GM12878 (cell line): ENCODE data around the gene ROBO1.

Experiments used
- BCL11A ChIP-seq: IDR thresholded peaks from 2 replicates; pipeline ENCODE4 v1.6.1; 2011; ENCODE audit warnings: low read depth, low read length
- GABPA ChIP-seq: IDR thresholded peaks from 2 replicates; pipeline ENCODE4 v1.6.1; 2014; ENCODE audit warnings: antibody characterized with exemption, low read depth, mild to moderate bottlenecking, inconsistent platforms
- NFXL1 ChIP-seq: fragments of 450-650 bp; IDR thresholded peaks from 2 replicates; pipeline ENCODE4 v1.6.1; 2017; ENCODE audit warnings: antibody characterized with exemption, mild to moderate bottlenecking, borderline replicate concordance
- SUZ12 ChIP-seq: fragments of 200-600 bp; sonication (generic); IDR thresholded peaks from one replicate; pipeline ENCODE4 v1.6.1; 2018; ENCODE audit warnings: antibody characterized with exemption, mild to moderate bottlenecking; ENCODE audit not compliant: unreplicated experiment
- TF ChIP-seq, protein P1 (sequence below): IDR thresholded peaks from 2 replicates; pipeline ENCODE4 v1.6.1; 2012; ENCODE audit warnings: low read length, inconsistent platforms
- TF ChIP-seq, protein P2 (sequence below), 3 experiments: IDR thresholded peaks in 2 of 3; conservative IDR thresholded peaks in 1 of 3; 2 replicates each; pipeline ENCODE4 v1.5.1; 2011; ENCODE audit warnings: low read depth in 3 of 3, low read length in 3 of 3, mild to moderate bottlenecking in 3 of 3, control low read depth in 2 of 3, moderate library complexity in 2 of 3, inconsistent platforms in 1 of 3, mixed read lengths in 1 of 3; ENCODE audit not compliant: control insufficient read depth in 2 of 3, insufficient read depth in 1 of 3; ENCODE audit errors: extremely low read depth in 1 of 3

DNA sequence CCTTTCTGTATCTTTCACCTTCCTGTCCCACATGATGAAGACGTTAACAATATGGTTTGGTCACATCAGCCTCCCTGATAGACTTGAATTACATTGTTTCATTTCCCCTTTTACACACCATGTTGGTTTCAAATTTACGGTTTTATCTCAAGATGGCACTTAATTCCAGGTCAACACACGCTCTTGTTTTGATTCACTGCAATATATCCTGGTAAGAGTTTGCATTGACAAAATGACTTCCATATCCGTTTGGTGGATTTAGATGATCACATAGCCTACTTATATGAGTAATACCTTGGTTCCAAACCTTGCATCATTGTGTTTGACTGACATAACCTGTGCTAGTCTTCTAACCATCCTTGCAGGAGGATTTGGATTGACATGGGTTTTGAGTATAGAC is 499.4 kb downstream of the ROBO1 start:
- TF ChIP-seq NFXL1 (no peak), BCL11A (peak; percentile 78; the same call in 1 of the 2 replicates), GABPA (0 out of 2 replicates have a peak, but pooled peaks have one; percentile 26), SUZ12 (no peak)
- TF ChIP-seq, protein P1, sequence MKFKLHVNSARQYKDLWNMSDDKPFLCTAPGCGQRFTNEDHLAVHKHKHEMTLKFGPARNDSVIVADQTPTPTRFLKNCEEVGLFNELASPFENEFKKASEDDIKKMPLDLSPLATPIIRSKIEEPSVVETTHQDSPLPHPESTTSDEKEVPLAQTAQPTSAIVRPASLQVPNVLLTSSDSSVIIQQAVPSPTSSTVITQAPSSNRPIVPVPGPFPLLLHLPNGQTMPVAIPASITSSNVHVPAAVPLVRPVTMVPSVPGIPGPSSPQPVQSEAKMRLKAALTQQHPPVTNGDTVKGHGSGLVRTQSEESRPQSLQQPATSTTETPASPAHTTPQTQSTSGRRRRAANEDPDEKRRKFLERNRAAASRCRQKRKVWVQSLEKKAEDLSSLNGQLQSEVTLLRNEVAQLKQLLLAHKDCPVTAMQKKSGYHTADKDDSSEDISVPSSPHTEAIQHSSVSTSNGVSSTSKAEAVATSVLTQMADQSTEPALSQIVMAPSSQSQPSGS: peak; percentile 64; the same call in 1 of the 2 replicates
- TF ChIP-seq, protein P2, sequence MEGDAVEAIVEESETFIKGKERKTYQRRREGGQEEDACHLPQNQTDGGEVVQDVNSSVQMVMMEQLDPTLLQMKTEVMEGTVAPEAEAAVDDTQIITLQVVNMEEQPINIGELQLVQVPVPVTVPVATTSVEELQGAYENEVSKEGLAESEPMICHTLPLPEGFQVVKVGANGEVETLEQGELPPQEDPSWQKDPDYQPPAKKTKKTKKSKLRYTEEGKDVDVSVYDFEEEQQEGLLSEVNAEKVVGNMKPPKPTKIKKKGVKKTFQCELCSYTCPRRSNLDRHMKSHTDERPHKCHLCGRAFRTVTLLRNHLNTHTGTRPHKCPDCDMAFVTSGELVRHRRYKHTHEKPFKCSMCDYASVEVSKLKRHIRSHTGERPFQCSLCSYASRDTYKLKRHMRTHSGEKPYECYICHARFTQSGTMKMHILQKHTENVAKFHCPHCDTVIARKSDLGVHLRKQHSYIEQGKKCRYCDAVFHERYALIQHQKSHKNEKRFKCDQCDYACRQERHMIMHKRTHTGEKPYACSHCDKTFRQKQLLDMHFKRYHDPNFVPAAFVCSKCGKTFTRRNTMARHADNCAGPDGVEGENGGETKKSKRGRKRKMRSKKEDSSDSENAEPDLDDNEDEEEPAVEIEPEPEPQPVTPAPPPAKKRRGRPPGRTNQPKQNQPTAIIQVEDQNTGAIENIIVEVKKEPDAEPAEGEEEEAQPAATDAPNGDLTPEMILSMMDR (IDR thresholded peaks at IDR 0.05 in 2 of 3, conservative IDR thresholded peaks at IDR 0.05 in 1 of 3; ENCODE audit: control insufficient read depth in 2 of 3, extremely low read depth in 1 of 3, insufficient read depth in 1 of 3, low read depth in 3 of 3, low read length in 3 of 3): no peak
